NCI-H446 treated with DMSO at 0.1 percent for 48 hours (cell line): ENCODE data around the gene SEPTIN7.

Source experiments
- DNase-seq: peaks from one replicate; lab custom pipeline; 2025; lab: John Stamatoyannopoulos, UW

The SEPTIN7 gene

GRCh38 chr7:35787925-35788324 is 12.9 kb upstream of the SEPTIN7 start:
- no peak for DNase-seq

- DNase-seq = no peak
These were observed 8.4 kb upstream of the SEPTIN7 start for GRCh38 chr7:35792472-35792871.

GRCh38 chr7:35792873-35793489 is 7.9 kb upstream of the SEPTIN7 start:
- peak; percentile 59 for DNase-seq

- DNase-seq = no peak
These were observed 3.5 kb upstream of the SEPTIN7 start for GRCh38 chr7:35797311-35797710.

- DNase-seq = peak; percentile 96
These were observed 775 bp upstream of the SEPTIN7 start for GRCh38 chr7:35799846-35800717.

- DNase-seq = peak; percentile 49
These were observed 690 bp downstream of the SEPTIN7 start for GRCh38 chr7:35801392-35802101.

GRCh38 chr7:35802102-35802466 is 1.2 kb downstream of the SEPTIN7 start:
- DNase-seq = no peak

GRCh38 chr7:35802649-35803048 is 1.8 kb downstream of the SEPTIN7 start:
- no peak for DNase-seq

GRCh38 chr7:35804231-35804970 is 3.5 kb downstream of the SEPTIN7 start:
- DNase-seq = no peak

GRCh38 chr7:35805876-35806275 is 5.0 kb downstream of the SEPTIN7 start:
- no peak for DNase-seq

- DNase-seq = no peak
These were observed 15.7 kb downstream of the SEPTIN7 start for GRCh38 chr7:35816514-35816913.

GRCh38 chr7:35817181-35817580 is 16.3 kb downstream of the SEPTIN7 start:
- no peak for DNase-seq

- no peak for DNase-seq
These were observed 17.1 kb downstream of the SEPTIN7 start for GRCh38 chr7:35817930-35818329.

GRCh38 chr7:35818513-35818912 is 17.7 kb downstream of the SEPTIN7 start:
- no peak for DNase-seq

GRCh38 chr7:35819310-35819709 is 18.5 kb downstream of the SEPTIN7 start:
- no peak for DNase-seq

GRCh38 chr7:35819954-35820703 is 19.3 kb downstream of the SEPTIN7 start:
- no peak for DNase-seq

GRCh38 chr7:35820858-35821257 is 20.0 kb downstream of the SEPTIN7 start:
- DNase-seq = no peak

- DNase-seq = no peak
These were observed 22.6 kb downstream of the SEPTIN7 start for GRCh38 chr7:35823440-35823839.

- no peak for DNase-seq
These were observed 25.1 kb downstream of the SEPTIN7 start for GRCh38 chr7:35825974-35826373.

GRCh38 chr7:35826751-35827150 is 25.9 kb downstream of the SEPTIN7 start:
- no peak for DNase-seq

GRCh38 chr7:35828817-35829216 is 28.0 kb downstream of the SEPTIN7 start:
- DNase-seq = no peak
